GM12878 (cell line): ENCODE measurements around the gene MAFF. TPM values are rescaled to one million over a fixed set of nuclear protein-coding genes. Genes with fewer than 3 reads are reported as not detected.

Source experiments
- ATAC-seq: fragments of 200-7000 bp; cut with Tn5 transposase; 3 replicates; pipeline ENCODE4 v1.9.1; 2020; ENCODE audit warnings: mild to moderate bottlenecking, moderate library complexity
- BruUV-seq: library from RNA; stranded (reverse); fragments of 400-500 nt; replicated peaks from 2 replicates; lab custom pipeline; 2021; lab: Mats Ljungman, UMichigan
- CTCF ChIA-PET: fragments of 300-600 bp; sonication (Branson Sonifier 250); formaldehyde crosslinking; extraction: SDS; loops from one replicate; lab custom pipeline; 2021; ENCODE audit warnings: inconsistent platforms; lab: Yijun Ruan, JAX
- POLR2A ChIA-PET: fragments of 350-600 bp; formaldehyde crosslinking; extraction: SDS; loops from one replicate; lab custom pipeline; 2021; ENCODE audit warnings: inconsistent platforms; lab: Charles Lee
- RAD21 ChIA-PET: fragments of 300-600 bp; sonication (Branson Sonifier 250); formaldehyde crosslinking; loops from one replicate; lab custom pipeline; 2023; ENCODE audit warnings: antibody characterized with exemption; ENCODE audit not compliant: unreplicated experiment; lab: Charles Lee
- SMC1A ChIA-PET: fragments of 300-600 bp; sonication (Branson Sonifier 250); formaldehyde crosslinking; loops from one replicate; lab custom pipeline; 2023; ENCODE audit not compliant: unreplicated experiment, uncharacterized antibody; lab: Charles Lee
- DNase-seq: peaks from one replicate; pipeline ENCODE4 v3.0.0-alpha.2; 2011; ENCODE audit warnings: low read depth, low spot score
- FAIRE-seq: peaks from 3 replicates; lab custom pipeline; 2011; peaks lifted over from hg19 to GRCh38; lab: Jason Lieb, UNC
- H2AFZ ChIP-seq: 2 replicates; pipeline ENCODE4 v1.6.0; 2011; ENCODE audit warnings: low read depth, low read length, control low read depth; ENCODE audit not compliant: control insufficient read depth
- H3K27ac ChIP-seq: 2 replicates; pipeline ENCODE4 v1.5.1; 2011; ENCODE audit warnings: control low read depth; ENCODE audit not compliant: control insufficient read depth, insufficient read depth
- H3K27me3 ChIP-seq, 2 experiments: replicated peaks in 1 of 2; 2 replicates each; pipeline versions ENCODE4 v1.6.0 to v1.6.1; 2011; ENCODE audit warnings: low read length in 1 of 2; ENCODE audit not compliant: control insufficient read depth in 2 of 2, insufficient read depth in 2 of 2
- H3K36me3 ChIP-seq, 2 experiments: 2 replicates each; pipeline ENCODE4 v1.5.1; 2011; ENCODE audit warnings: low read length in 1 of 2; ENCODE audit not compliant: control insufficient read depth in 2 of 2, insufficient read depth in 2 of 2
- H3K4me1 ChIP-seq: 2 replicates; pipeline ENCODE4 v1.6.1; 2011; ENCODE audit warnings: mild to moderate bottlenecking, low read length, moderate library complexity, mixed read lengths; ENCODE audit not compliant: control insufficient read depth, insufficient read depth
- H3K4me2 ChIP-seq: 2 replicates; pipeline ENCODE4 v1.6.0; 2011; ENCODE audit warnings: control low read depth; ENCODE audit not compliant: control insufficient read depth, insufficient read depth
- H3K4me3 ChIP-seq: fragments of 200-600 bp; sonication (generic); 2 replicates; pipeline ENCODE4 v1.5.1; 2016
- H3K79me2 ChIP-seq: 2 replicates; pipeline ENCODE4 v1.6.0; 2011; ENCODE audit warnings: low read length; ENCODE audit not compliant: control insufficient read depth, insufficient read depth
- H3K9ac ChIP-seq: 2 replicates; pipeline ENCODE4 v1.8.0; 2011; ENCODE audit warnings: low read length, control low read depth, mixed read lengths; ENCODE audit not compliant: control insufficient read depth, insufficient read depth
- H3K9me3 ChIP-seq: replicated peaks from 3 replicates; pipeline ENCODE4 v1.5.1; 2011; ENCODE audit warnings: mild to moderate bottlenecking, low read length; ENCODE audit not compliant: control insufficient read depth, insufficient read depth
- H4K20me1 ChIP-seq: 2 replicates; pipeline ENCODE4 v1.6.0; 2011; ENCODE audit not compliant: control insufficient read depth, insufficient read depth
- ASH2L ChIP-seq: fragments of 300-600, 200-600 bp; sonication (generic); IDR thresholded peaks from 2 replicates; pipeline ENCODE4 v1.6.1; 2017; ENCODE audit warnings: low read depth, mild to moderate bottlenecking, borderline replicate concordance
- CHD2 ChIP-seq: IDR thresholded peaks from 2 replicates; pipeline ENCODE4 v1.6.1; 2011; ENCODE audit warnings: low read depth, low read length, improper control_type of control experiment, borderline replicate concordance
- CHD4 ChIP-seq: fragments of 200-600 bp; sonication (generic); IDR thresholded peaks from 2 replicates; pipeline ENCODE4 v1.6.1; 2016; ENCODE audit warnings: mild to moderate bottlenecking
- HDGF ChIP-seq: fragments of 450-650 bp; IDR thresholded peaks from 2 replicates; pipeline ENCODE4 v1.6.1; 2016; ENCODE audit warnings: antibody characterized with exemption
- JUNB ChIP-seq: IDR thresholded peaks from 2 replicates; pipeline ENCODE4 v1.6.1; 2016; ENCODE audit warnings: antibody characterized with exemption, mild to moderate bottlenecking
- MEF2B ChIP-seq: fragments of 450-650 bp; IDR thresholded peaks from 2 replicates; pipeline ENCODE4 v1.6.1; 2018; ENCODE audit warnings: mild to moderate bottlenecking, moderate library complexity; ENCODE audit not compliant: partially characterized antibody, poor library complexity, severe bottlenecking
- NR2C2 ChIP-seq: IDR thresholded peaks from 2 replicates; pipeline ENCODE4 v1.6.1; 2011; ENCODE audit warnings: borderline replicate concordance, low read depth; ENCODE audit not compliant: control insufficient read depth, insufficient read length
- PML ChIP-seq: IDR thresholded peaks from 2 replicates; pipeline ENCODE4 v1.6.1; 2012; ENCODE audit warnings: low read length, inconsistent platforms
- SIX5 ChIP-seq: IDR thresholded peaks from 2 replicates; pipeline ENCODE4 v1.6.1; 2011; ENCODE audit warnings: mild to moderate bottlenecking, low read depth, low read length, moderate library complexity; ENCODE audit not compliant: severe bottlenecking
- SP1 ChIP-seq: IDR thresholded peaks from one replicate; pipeline ENCODE4 v1.6.1; 2011; ENCODE audit warnings: low read depth, low read length
- SREBF2 ChIP-seq: IDR thresholded peaks from 2 replicates; pipeline ENCODE4 v1.6.1; 2012; ENCODE audit warnings: mild to moderate bottlenecking, low read length
- STAT3 ChIP-seq: IDR thresholded peaks from 2 replicates; pipeline ENCODE4 v1.6.1; 2011; ENCODE audit warnings: low read depth, low read length, improper control_type of control experiment
- TAF1 ChIP-seq: IDR thresholded peaks from 2 replicates; pipeline ENCODE4 v1.6.1; 2011; ENCODE audit warnings: mild to moderate bottlenecking, low read depth, low read length, borderline replicate concordance
- TBL1XR1 ChIP-seq: IDR thresholded peaks from 2 replicates; pipeline ENCODE4 v1.6.1; 2012; ENCODE audit warnings: low read depth, low read length, improper control_type of control experiment
- TCF12 ChIP-seq: IDR thresholded peaks from 2 replicates; pipeline ENCODE4 v1.6.1; 2011; ENCODE audit warnings: low read depth, mild to moderate bottlenecking, low read length
- WGBS: methylation state at CpG from one replicate; pipeline ENCODE4 v1.1.6; 2016; ENCODE audit warnings: low lambda C conversion rate; ENCODE audit not compliant: insufficient replicate concordance, insufficient coverage; ENCODE audit errors: missing lambda C conversion rate; 5-methylcytosine and 5-hydroxymethylcytosine counted together
- in situ Hi-C: fragments of 300-500 bp; cut with MboI; formaldehyde crosslinking; loops from 9 replicates; pipeline ENCODE4 v1.14.3; 2018; ENCODE audit warnings: mixed read lengths
- intact Hi-C: fragments of 100-400 bp; cut with micrococcal nuclease; formaldehyde crosslinking; loops from one replicate; pipeline ENCODE4 v1.14.2; 2022; ENCODE audit not compliant: unreplicated experiment
- polyA plus RNA-seq, 11 experiments: library from polyadenylated mRNA; depleted of rRNA in 4 of 11; unstranded in 6 of 11; stranded (reverse) in 5 of 11; fragments of >200 nt; fragmentation: Nextera tagmentation in 4 of 11; fragmentation: Illumina TruSeq in 1 of 11; extraction: Ambion mirVana in 4 of 11; extraction: Trizol in 1 of 11; gene quantifications; 1 replicate in 1 of 11; 2 replicates in 10 of 11; pipeline versions ENCODE4 v1.2.1 to v1.2.3, GENCODE V29; 2011 to 2016; ENCODE audit warnings: inconsistent platforms in 2 of 11, missing spikeins in 2 of 11, low read depth in 1 of 11
- total RNA-seq, 4 experiments: library from RNA; depleted of rRNA in 3 of 4; stranded (reverse); fragments of >200 nt in 3 of 4; fragmentation: Illumina TruSeq in 1 of 4; extraction: Trizol in 1 of 4; gene quantifications; 2 replicates each; pipeline versions ENCODE4 v1.2.1 to v1.2.3, GENCODE V29; 2013 to 2021
- TF ChIP-seq, protein P1 (sequence below): fragments of 450-650 bp; IDR thresholded peaks from 2 replicates; pipeline ENCODE4 v1.6.1; 2016; ENCODE audit warnings: mild to moderate bottlenecking
- TF ChIP-seq, protein P2 (sequence below): fragments of 450-650 bp; formaldehyde crosslinking; IDR thresholded peaks from 2 replicates; pipeline ENCODE4 v1.5.0; 2022; ENCODE audit warnings: mild to moderate bottlenecking, missing genetic modification characterization

The MAFF gene
- total and polyA plus RNA-seq, 10 of the 15 experiments (the other 5 are each of a cell fraction or from before 2014, with no cell fraction given), result 0.22 to 2.3 (median 0.81) TPM; not detected in 1

GRCh38 chr22:38264322-38264843 is 62.6 kb downstream of the MAFF start:
- TF ChIP-seq ASH2L, result no peak
- TF ChIP-seq, protein P1, sequence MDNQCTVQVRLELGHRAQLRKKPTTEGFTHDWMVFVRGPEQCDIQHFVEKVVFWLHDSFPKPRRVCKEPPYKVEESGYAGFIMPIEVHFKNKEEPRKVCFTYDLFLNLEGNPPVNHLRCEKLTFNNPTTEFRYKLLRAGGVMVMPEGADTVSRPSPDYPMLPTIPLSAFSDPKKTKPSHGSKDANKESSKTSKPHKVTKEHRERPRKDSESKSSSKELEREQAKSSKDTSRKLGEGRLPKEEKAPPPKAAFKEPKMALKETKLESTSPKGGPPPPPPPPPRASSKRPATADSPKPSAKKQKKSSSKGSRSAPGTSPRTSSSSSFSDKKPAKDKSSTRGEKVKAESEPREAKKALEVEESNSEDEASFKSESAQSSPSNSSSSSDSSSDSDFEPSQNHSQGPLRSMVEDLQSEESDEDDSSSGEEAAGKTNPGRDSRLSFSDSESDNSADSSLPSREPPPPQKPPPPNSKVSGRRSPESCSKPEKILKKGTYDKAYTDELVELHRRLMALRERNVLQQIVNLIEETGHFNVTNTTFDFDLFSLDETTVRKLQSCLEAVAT, result no peak
- no peak for TF ChIP-seq CHD4
- TF ChIP-seq SREBF2, result no peak
- no peak for TF ChIP-seq JUNB
- TF ChIP-seq NR2C2, result no peak
- no peak for TF ChIP-seq HDGF
- no peak for TF ChIP-seq STAT3
- TF ChIP-seq, protein P2, sequence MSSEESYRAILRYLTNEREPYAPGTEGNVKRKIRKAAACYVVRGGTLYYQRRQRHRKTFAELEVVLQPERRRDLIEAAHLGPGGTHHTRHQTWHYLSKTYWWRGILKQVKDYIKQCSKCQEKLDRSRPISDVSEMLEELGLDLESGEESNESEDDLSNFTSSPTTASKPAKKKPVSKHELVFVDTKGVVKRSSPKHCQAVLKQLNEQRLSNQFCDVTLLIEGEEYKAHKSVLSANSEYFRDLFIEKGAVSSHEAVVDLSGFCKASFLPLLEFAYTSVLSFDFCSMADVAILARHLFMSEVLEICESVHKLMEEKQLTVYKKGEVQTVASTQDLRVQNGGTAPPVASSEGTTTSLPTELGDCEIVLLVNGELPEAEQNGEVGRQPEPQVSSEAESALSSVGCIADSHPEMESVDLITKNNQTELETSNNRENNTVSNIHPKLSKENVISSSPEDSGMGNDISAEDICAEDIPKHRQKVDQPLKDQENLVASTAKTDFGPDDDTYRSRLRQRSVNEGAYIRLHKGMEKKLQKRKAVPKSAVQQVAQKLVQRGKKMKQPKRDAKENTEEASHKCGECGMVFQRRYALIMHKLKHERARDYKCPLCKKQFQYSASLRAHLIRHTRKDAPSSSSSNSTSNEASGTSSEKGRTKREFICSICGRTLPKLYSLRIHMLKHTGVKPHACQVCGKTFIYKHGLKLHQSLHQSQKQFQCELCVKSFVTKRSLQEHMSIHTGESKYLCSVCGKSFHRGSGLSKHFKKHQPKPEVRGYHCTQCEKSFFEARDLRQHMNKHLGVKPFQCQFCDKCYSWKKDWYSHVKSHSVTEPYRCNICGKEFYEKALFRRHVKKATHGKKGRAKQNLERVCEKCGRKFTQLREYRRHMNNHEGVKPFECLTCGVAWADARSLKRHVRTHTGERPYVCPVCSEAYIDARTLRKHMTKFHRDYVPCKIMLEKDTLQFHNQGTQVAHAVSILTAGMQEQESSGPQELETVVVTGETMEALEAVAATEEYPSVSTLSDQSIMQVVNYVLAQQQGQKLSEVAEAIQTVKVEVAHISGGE, result no peak
- no peak for TF ChIP-seq MEF2B
- TF ChIP-seq TCF12, result no peak
- TF ChIP-seq SP1, result no peak
- TF ChIP-seq SIX5, result no peak
- TF ChIP-seq PML, result no peak
- TF ChIP-seq TAF1, result no peak
- TF ChIP-seq CHD2, result no peak
- no peak for TF ChIP-seq TBL1XR1
- Histone ChIP-seq H2AFZ (no peak overlapping the region), H3K9me3 (no peaks in the 10 kb centered on the region), H3K27ac (no peak overlapping the region), H3K36me3 (no peaks in the 10 kb centered on the region; a peak in 1 of 4 replicates), H3K9ac (no peak overlapping the region), H3K27me3 (no peaks in the 10 kb centered on the region), H3K4me3 (no peak overlapping the region), H3K4me1 (peaks cover 31% of the 10 kb centered on the region), H3K4me2 (no peak overlapping the region), H4K20me1 (no peaks in the 10 kb centered on the region), H3K79me2 (peaks cover 5% of the 10 kb centered on the region)
- SMC1A ChIA-PET, result no interaction called here
- POLR2A ChIA-PET, result no interaction called here
- no TSS peak for BruUV-seq
- 91% methylated on average over 6 of the region's 6 CpGs for WGBS
- intact Hi-C loops (loop anchor here (5.0 kb wide), 2 partner anchors 48 to 207 kb away; partner anchors contain the start of gene PICK1), in situ Hi-C loops (no loop called here)
- no peak for DNase-seq
- no peak for ATAC-seq
- CTCF ChIA-PET, result interaction anchor here (1.0 kb wide), 1 partner anchor 166 kb away, joined by 3 read pairs; no protein-coding TSS in a partner anchor
- RAD21 ChIA-PET, result no interaction called here
- FAIRE-seq, result no peak
